Eye (tissue), 1 donor: ENCODE data around the gene SIAH1.
"Not testable (repeated sequence)": the region's sequence is repeated elsewhere in the genome, so short reads cannot be mapped to it uniquely, and the experiment has no call there.

Experiments used
- DNase-seq: peaks from one replicate; pipeline ENCODE4 v3.0.0-alpha.2; 2015

The SIAH1 gene

DNA sequence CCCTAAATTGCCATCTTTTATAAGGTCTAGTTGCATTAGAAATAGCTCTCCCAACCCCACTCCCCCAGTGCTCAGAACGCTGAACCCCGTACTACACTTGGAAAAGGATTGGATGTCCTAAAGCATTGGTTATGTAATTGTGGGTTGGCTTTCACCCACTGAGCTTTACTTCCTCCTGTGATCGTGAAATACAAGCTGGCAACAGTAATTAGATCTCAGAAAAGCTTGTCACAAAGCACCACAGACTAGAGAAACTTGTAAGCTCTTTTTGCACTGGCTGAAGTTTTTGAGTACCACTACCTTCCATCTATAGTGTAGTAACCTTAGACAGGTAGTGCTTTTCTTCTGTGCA, 54.4 kb downstream of the SIAH1 start:
- no peak for DNase-seq

GRCh38 chr16:48330189-48330840, 54.9 kb downstream of the SIAH1 start:
- no peak for DNase-seq

- no peak for DNase-seq
Observed at GRCh38 chr16:48329138-48329537, 56.1 kb downstream of the SIAH1 start.

DNA sequence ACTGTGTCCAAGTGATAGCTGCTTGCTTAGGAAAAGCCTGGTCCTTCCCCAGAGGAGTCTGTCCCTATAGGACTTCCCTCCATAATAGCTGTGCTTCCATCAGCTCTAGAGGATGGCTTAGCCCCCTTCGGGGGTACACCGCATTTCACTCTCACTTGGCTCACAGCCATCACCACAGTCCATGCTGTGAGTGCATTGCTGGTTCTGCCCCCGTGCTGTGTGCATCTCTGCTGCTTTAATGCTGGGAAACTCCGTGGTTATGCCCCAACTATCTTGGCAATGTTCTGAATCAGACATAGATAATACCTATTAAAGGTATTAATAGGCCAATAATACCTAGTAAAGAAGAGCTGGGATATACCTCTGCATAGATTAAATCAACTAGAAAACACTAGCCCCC, 58.3 kb downstream of the SIAH1 start:
- DNase-seq = no peak

GRCh38 chr16:48323783-48324775, 61.1 kb downstream of the SIAH1 start:
- no peak for DNase-seq

DNA sequence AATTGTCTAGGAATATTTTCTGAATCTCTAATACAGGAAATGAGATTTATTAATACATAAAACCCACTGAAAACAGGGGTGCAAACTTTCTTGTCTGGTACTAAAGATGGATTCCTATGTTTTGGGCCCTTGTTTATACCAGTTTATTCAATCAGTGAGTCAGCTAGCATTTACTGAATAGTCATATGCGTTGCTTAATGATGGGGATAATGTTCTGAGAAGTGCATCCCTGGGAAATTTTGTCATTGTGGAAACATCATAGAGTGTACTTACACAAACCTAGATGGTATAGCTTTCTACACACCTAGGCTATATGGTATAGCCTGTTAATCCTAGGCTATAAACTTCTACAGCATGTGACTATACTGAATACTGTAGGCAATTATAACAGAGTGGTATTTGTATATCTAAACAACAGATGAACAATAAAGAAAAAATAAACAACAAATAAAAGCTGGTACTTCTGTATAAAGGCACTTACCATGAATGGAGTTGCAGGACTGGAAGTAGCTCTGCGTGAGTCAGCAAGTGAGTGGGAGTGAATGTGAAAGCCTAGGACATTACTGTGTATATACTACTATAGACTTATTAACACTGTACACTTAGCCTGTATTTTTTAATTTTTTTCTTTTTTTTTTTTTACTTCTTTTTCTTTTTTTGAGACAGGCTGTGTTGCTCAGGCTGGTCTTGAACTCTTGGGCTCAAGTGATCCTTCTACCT, 63.7 kb downstream of the SIAH1 start:
- DNase-seq = no peak

DNA sequence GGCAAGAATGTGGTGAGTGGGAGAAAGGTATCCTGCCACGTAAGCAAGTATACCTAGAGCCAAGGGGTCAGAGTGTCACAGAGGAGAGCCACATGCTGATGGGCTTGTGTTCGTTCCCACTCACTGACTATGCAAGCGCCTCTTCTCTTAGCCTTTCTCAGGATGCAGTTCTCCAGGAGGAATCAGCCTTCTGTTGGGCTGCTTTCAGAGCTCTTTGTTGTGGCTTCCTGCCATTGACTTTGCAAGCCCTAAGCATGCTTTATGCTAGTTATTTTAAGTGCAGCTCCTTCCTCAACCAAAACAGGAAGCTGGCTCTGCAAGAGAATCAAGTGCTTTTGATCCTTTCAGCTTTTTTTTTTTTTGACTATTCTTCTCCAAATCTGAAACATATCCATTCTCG, 66.6 kb downstream of the SIAH1 start:
- DNase-seq = no peak

- no peak for DNase-seq
Observed at GRCh38 chr16:48317614-48318315, 67.4 kb downstream of the SIAH1 start.

DNA sequence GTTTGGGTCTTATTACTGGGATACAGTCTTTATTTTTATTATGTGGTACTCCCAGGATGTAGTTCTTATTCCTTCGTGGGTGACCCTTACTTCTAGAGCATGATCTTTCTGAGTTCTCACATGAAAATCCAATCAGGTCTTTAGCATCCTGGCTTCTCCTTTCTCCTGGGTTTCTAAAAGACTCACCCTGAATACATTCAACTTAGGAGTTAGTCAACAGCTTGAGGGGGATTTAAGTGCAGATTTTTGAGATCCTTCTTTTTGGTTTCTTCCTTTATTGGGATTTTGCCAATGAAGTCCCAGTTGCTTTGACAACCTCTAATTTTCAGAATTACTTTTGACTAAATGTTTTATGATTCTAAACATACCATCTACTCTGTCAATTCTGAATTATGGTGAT, 68.2 kb downstream of the SIAH1 start:
- no peak for DNase-seq

DNA sequence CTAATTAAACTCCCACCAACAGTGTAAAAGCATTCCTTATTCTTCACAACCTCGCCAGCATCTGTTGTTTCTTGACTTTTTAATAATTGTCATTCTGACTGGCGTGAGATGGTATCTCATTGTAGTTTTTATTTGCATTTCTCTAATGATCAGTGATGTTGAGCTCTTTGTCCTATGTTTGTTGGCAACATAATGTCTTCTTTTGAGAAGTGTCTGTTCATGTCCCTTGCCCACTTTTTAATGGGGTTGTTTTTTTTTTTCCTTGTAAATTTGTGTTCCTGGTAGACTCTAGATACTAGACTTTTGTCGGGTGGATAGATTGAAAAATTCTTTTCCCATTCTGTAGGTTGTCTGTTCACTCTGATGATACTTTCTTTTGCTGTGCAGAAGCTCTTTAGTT, 71.3 kb downstream of the SIAH1 start:
- DNase-seq = not testable (repeated sequence)

DNA sequence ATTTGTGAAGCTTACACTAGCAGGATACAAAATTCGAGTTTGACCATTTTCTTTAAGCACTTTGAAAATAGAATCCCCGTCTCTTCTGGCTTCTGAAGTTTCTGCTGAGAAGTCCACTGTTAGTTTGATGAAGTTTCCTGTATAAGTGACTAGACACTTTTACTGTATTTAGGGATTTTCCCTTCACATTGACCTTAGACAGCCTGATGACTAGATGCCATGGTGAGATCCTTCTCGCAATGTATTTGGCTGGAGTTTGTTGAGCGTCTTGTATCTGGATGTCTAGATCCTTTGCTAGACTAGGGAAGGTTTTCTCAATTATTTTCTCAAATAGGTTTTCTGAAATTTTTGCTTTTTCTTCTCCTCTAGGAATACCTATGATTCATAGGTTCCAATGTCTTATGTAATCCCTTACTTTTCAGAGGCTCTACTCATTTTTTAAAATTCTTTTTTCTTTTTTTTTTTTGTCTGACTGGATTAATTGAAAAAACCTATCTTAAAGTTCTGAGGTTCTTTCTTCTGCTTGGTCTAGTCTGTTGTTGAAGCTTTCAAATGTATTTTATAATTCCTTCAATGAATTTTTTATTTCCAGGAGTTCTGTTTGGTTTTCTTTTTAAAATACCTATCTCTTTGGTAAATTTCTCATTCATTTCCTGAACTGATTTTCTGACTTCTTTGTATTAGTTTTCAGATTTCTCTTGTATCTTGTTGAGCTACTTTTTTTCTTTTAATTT, 74.1 kb downstream of the SIAH1 start:
- DNase-seq = no peak
